Mesodermal cell (in vitro differentiated cells): ENCODE data around the gene PAK6.

Experiments used
- H3K27ac ChIP-seq: 2 replicates; pipeline ENCODE4 v1.7.0; 2013; ENCODE audit warnings: mild to moderate bottlenecking, low read depth, low read length, moderate library complexity; ENCODE audit not compliant: severe bottlenecking
- H3K36me3 ChIP-seq: 2 replicates; pipeline ENCODE4 v1.7.1; 2013; ENCODE audit warnings: mild to moderate bottlenecking, low read length, moderate library complexity; ENCODE audit not compliant: control insufficient read depth, insufficient read depth
- H3K4me1 ChIP-seq: one replicate; pipeline ENCODE4 v1.7.1; 2013; ENCODE audit warnings: mild to moderate bottlenecking, low read length; ENCODE audit not compliant: insufficient read depth, control insufficient read depth, poor library complexity, severe bottlenecking
- H3K4me3 ChIP-seq: 2 replicates; pipeline ENCODE4 v1.7.0; 2013; ENCODE audit warnings: low read length, control low read depth, mild to moderate bottlenecking; ENCODE audit not compliant: insufficient read depth, poor library complexity, severe bottlenecking; ENCODE audit errors: extremely low read depth
- H3K9me3 ChIP-seq: 2 replicates; pipeline ENCODE4 v1.7.1; 2013; ENCODE audit warnings: mild to moderate bottlenecking, low read length, moderate library complexity; ENCODE audit not compliant: control insufficient read depth
- WGBS, 2 experiments: methylation state at CpG; one replicate each; pipeline ENCODE4 v1.1.5; 2013; ENCODE audit warnings: missing lambda C conversion rate in 2 of 2; ENCODE audit not compliant: insufficient coverage in 2 of 2; 5-methylcytosine and 5-hydroxymethylcytosine counted together

The PAK6 gene

DNA sequence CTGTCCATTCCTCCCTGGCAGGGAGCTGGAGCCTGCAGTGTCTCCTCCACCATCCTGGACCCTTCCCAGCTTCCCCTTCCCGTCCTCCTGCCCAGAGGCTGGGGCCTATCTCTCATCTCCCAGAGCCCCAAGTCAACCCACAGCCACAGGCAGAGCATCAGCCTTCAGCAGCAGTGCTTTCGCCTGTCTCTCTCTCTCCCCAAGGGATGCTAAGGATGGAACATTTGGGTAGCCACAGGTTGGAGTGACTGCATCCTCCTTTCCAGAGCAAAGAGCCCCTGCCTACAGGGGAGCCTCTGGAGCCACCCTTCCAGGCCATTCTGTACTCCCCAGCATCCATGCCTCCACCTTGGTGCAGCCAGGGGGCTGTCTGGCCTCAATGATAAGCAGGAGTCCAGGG is 64.7 kb downstream of the PAK6 start:
- Histone ChIP-seq H3K4me3 (no peak overlapping the region), H3K9me3 (peaks cover 11% of the 10 kb centered on the region), H3K36me3 (peaks cover 12% of the 10 kb centered on the region), H3K27ac (no peak overlapping the region), H3K4me1 (peaks cover 33% of the 10 kb centered on the region)
- 92 to 100% methylated on average over 2 of the region's 2 CpGs for WGBS, 2 experiments

GRCh38 chr15:40305281-40305680 is 66.4 kb downstream of the PAK6 start:
- Histone ChIP-seq H3K9me3 (peaks cover 4% of the 10 kb centered on the region), H3K4me3 (no peak overlapping the region), H3K36me3 (peaks cover 10% of the 10 kb centered on the region), H3K27ac (no peak overlapping the region), H3K4me1 (peaks cover 49% of the 10 kb centered on the region)
- 92 to 100% methylated on average over 3 to 4 of the region's 4 CpGs for WGBS, 2 experiments

- Histone ChIP-seq H3K36me3 (peaks cover 6% of the 10 kb centered on the region), H3K27ac (no peak overlapping the region), H3K4me3 (no peak overlapping the region), H3K4me1 (peaks cover 45% of the 10 kb centered on the region), H3K9me3 (no peaks in the 10 kb centered on the region)
- WGBS, 2 experiments: 86 to 96% methylated on average over 2 to 5 of the region's 5 CpGs
Measured at GRCh38 chr15:40306371-40306770, 67.5 kb downstream of the PAK6 start.

DNA sequence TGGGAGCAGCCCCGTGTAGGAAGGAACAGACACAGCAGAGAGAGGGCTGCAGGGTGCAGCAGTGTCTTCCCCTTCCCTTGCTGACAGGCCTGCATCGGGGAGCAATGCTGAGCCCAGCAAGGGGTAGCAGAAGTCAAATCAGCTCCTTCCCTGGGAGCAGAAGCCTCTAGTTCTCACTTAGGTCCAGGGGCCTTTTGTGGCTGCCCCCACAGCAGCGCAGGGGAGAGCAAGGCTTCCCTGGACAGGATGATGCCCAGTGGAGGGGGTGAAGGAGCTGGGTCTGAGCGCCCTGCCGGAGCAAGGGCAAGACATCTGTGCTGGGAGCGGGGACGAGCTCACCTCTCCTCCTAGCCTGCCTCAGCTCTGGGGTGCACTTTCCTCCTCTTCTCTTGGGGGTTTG is 68.0 kb downstream of the PAK6 start:
- WGBS, 2 experiments: 42 to 50% methylated on average over 2 to 3 of the region's 7 CpGs

GRCh38 chr15:40307421-40308211 is 68.8 kb downstream of the PAK6 start, which contains the start of gene PLCB2:
Gene PLCB2 (minus strand): TSS chr15:40307935. CDS start chr15:40307672, 263 bp downstream.
- 45 to 54% methylated on average over 7 to 8 of the region's 15 CpGs for WGBS, 2 experiments
- Histone ChIP-seq H3K4me3 (peak within 1 kb of the TSS; percentile 21), H3K4me1 (peaks cover 36% of the 10 kb centered on the region), H3K27ac (peak within 1 kb of the TSS; percentile 59), H3K9me3 (no peaks in the 10 kb centered on the region), H3K36me3 (peaks cover 6% of the 10 kb centered on the region)

More for the DNA sequence above, 68.0 kb downstream of the PAK6 start:
- H3K36me3 ChIP-seq: peaks cover 6% of the 10 kb centered on the region
- H3K27ac ChIP-seq: peak overlapping the region; percentile 23
- peak overlapping the region; percentile 21 for H3K4me3 ChIP-seq
- peaks cover 42% of the 10 kb centered on the region for H3K4me1 ChIP-seq
- no peaks in the 10 kb centered on the region for H3K9me3 ChIP-seq

DNA sequence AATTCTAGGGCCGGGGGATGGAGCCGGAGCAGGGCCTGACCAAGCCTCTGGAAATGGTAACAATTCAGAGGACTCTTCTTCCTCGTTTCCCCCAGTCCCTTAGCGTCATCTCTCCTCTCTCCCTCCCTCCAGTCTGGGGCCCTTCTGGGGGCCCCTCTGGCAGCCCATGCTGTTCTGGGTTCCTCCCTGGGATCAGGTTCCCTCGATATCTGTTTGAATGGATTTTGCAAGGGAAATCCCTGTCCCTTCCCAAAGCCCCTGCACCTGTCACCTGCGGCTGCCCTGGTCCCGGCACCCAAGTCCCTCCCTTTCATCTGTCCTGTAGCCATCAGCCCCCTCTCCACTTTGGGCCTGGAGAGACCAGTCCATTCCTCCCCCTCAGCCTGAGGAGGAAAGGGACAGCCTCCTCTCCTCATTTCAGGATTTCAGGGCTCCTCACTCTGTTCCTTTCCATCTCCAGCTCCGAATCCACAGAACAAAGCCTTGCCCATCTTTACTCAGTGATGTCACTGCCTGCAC is 70.5 kb downstream of the PAK6 start:
- H3K9me3 ChIP-seq: no peaks in the 10 kb centered on the region
- no peak overlapping the region for H3K4me3 ChIP-seq
- 68 to 79% methylated on average over 5 to 6 of the region's 8 CpGs for WGBS, 2 experiments
- no peak overlapping the region for H3K27ac ChIP-seq
- H3K4me1 ChIP-seq: peaks cover 40% of the 10 kb centered on the region
- H3K36me3 ChIP-seq: no peaks in the 10 kb centered on the region

DNA sequence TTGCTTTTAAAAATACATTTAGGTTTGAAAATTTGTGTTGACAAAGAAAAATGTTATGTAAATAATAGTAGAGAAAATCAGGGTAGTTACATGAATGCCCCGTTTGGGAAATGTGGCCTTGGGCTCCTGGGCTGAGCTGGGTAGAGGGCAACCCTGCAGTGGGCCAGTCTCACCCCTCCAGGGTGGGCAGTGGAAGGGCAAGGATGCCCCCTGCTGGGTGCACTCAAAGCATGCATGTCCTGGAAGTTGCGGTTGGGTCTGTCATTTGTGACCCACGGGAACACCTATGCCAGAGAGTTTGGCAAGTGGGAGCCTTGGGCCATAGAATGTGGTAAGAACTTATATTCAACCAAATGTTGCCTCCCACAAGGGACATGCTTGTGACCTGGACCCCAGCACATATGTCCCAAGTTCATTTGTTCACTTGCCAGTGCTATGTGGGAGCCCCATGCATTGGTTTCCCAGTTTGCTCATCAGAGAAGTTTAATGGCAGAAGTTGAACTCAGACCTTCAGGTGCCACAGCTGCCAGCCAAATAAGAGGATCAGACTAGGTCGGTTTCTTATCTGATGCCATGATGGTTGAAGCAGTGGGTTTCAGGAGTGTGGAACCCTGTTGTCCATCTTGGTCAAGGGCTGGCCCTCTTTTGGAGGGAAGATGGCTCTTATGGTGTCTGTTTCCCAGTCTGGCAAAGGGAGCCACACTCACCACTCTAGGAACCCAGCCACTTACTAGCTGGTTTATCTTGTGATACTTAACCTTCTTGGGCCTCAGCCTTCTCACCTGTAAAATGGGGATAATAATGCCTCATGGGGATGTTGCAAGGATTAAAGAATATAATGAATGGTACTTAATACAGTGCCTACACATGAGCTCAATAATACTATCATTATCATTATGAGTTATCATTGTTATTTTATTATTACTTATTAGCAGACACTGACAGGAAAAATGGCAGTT is 71.4 kb downstream of the PAK6 start:
- 18 to 27% methylated on average over 2 to 4 of the region's 4 CpGs for WGBS, 2 experiments
- H3K27ac ChIP-seq: no peak overlapping the region
- no peak overlapping the region for H3K4me3 ChIP-seq
- no peaks in the 10 kb centered on the region for H3K9me3 ChIP-seq
- peaks cover 48% of the 10 kb centered on the region for H3K4me1 ChIP-seq
- no peaks in the 10 kb centered on the region for H3K36me3 ChIP-seq

GRCh38 chr15:40310993-40311392 is 72.1 kb downstream of the PAK6 start:
- Histone ChIP-seq H3K4me1 (peaks cover 50% of the 10 kb centered on the region), H3K9me3 (no peaks in the 10 kb centered on the region), H3K4me3 (no peak overlapping the region), H3K27ac (no peak overlapping the region), H3K36me3 (no peaks in the 10 kb centered on the region)
- WGBS, 2 experiments: 49 to 65% methylated on average over 2 to 3 of the region's 3 CpGs

DNA sequence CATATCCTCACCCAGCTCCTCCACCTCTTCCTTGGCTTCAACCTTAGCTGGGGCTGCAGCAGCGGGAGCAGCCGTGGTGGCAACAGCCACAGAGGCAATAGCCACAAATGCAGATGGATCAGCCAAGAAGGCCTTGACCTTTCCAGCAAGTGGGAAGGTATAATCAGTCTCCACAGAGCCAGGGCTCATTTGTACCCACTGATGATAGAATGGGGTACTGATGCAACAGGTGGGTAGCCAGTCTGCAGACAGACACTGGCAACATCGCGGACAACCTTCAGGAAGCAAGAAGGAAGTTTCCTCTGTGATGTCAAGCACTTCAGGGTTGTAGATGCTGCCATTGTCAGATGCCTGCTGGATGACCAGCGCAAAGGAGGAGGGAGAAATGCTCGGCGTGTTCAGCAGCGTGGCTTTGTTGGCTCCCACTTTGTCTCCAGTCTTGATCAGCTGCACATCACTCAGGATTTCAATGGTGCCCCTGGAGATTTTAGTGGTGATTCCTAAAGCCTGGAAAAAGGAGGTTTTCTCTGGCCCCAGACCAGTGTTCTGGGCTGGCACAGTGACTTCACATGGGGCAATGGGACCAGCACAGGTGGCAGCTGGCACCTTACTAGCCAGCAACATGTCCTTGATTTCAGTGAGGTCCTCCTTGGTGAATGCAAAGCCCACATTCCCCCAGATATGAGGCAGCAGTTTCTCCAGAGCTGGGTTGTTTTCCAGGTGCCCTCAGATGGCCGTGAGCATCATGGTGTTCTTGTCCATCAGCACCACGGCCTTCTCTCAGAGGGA is 73.7 kb downstream of the PAK6 start:
- Histone ChIP-seq H3K9me3 (no peaks in the 10 kb centered on the region), H3K36me3 (no peaks in the 10 kb centered on the region)
- whole genome bisulfite sequencing, 2 experiments: 88 to 91% methylated on average over 10 of the region's 10 CpGs

More for the DNA sequence above, 73.7 kb downstream of the PAK6 start:
- H3K27ac ChIP-seq: no peak overlapping the region
- H3K4me3 ChIP-seq: no peak overlapping the region
- H3K4me1 ChIP-seq: peaks cover 38% of the 10 kb centered on the region
